AG09309 (cell line): Measurements from ENCODE around the gene DNAJB1.

Source experiments
- DNase-seq: peaks from one replicate; pipeline ENCODE4 v3.0.0-alpha.2; 2010; ENCODE audit warnings: low read depth
- H3K4me3 ChIP-seq: 2 replicates; pipeline ENCODE4 v1.5.1; 2011; ENCODE audit warnings: mild to moderate bottlenecking, low read depth, low read length, moderate library complexity; ENCODE audit not compliant: control insufficient read depth
- TF ChIP-seq, protein P1 (sequence below): IDR thresholded peaks from 2 replicates; pipeline ENCODE4 v1.5.1; 2011; ENCODE audit warnings: mild to moderate bottlenecking, low read depth, low read length, inconsistent platforms; ENCODE audit not compliant: insufficient read depth, control insufficient read depth; ENCODE audit errors: missing control alignments

Gene DNAJB1

DNA sequence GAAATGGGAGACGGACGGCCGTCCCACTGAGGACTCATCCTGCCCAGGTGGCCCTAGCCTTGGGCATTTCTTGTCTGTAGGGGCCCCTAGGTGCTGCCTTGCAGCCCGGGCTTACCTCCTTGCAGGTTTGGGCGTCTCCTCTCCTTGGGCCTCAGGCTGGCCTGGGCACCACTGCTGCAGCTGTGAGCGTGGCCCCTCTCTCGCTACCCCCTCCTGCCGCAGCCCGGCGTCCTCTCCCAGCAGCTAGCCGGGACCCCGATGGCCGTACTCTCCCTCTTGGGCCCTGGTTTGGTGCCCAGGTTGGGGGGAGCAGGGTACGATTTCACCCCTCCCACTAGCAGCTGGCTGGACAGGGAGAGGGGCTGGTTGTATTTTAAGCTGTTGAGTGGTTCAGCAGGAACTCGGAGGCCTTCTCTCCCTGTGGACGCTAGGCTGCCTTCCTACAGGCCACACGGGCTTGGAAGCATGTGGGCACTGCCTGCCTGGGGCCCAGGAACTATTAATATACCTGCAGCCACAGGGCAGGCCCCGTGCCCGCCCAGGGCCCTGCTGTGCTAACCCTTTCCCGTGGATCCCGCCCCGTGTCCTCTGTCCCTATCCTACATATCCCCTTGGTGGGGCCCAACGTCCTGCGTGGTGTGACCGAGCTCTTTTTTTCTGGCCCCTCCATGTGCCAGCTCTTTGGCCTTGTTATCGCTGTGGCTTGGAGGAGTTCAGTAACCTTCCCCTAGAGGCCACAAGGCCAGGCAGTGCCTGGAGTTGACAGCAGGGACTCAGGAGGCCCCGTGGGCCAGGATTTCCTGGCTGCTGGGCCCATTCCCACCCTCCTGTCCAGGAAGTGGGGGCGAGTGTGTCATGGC is 41.9 kb upstream of the DNAJB1 start:
- no peak for DNase-seq
- H3K4me3 ChIP-seq: no peak overlapping the region
- TF ChIP-seq, protein P1, sequence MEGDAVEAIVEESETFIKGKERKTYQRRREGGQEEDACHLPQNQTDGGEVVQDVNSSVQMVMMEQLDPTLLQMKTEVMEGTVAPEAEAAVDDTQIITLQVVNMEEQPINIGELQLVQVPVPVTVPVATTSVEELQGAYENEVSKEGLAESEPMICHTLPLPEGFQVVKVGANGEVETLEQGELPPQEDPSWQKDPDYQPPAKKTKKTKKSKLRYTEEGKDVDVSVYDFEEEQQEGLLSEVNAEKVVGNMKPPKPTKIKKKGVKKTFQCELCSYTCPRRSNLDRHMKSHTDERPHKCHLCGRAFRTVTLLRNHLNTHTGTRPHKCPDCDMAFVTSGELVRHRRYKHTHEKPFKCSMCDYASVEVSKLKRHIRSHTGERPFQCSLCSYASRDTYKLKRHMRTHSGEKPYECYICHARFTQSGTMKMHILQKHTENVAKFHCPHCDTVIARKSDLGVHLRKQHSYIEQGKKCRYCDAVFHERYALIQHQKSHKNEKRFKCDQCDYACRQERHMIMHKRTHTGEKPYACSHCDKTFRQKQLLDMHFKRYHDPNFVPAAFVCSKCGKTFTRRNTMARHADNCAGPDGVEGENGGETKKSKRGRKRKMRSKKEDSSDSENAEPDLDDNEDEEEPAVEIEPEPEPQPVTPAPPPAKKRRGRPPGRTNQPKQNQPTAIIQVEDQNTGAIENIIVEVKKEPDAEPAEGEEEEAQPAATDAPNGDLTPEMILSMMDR: no peak

DNA sequence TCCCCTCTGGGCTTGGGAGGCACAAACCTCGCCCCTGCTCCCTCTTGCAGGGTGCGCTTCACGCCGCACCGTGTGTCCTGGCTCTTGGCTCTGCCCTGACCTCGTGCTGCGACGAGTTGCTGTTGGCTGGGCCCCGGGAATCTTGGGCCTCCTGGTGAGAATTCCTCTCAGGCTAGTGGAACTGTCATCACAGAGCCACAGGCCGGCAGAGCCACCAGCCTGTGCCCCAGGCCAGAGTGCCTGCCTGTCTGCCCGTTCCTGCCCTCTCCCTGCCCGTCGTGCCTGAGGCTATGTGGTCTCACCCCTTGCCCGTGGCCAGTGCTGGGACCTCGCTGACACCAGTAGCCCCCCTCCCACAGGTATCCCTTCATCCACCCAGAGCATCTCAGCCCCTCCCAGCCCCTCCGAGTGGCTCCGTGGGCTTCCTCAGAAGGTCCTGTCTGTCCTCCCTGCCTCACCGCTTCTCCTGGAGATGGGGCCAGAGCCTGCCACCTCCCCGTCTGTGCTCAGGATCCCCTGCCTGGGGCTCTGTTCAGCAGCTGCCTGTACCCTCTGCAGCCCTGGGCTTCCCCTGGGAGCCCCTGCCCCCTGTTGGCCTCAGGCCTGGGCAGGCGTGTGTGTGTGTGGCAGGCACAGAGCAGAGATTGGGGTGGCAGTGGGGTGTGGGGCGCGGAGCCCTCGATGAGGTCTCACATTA is 40.3 kb upstream of the DNAJB1 start:
- H3K4me3 ChIP-seq: no peak overlapping the region
- DNase-seq: no peak
- TF ChIP-seq, protein P1: no peak

DNA sequence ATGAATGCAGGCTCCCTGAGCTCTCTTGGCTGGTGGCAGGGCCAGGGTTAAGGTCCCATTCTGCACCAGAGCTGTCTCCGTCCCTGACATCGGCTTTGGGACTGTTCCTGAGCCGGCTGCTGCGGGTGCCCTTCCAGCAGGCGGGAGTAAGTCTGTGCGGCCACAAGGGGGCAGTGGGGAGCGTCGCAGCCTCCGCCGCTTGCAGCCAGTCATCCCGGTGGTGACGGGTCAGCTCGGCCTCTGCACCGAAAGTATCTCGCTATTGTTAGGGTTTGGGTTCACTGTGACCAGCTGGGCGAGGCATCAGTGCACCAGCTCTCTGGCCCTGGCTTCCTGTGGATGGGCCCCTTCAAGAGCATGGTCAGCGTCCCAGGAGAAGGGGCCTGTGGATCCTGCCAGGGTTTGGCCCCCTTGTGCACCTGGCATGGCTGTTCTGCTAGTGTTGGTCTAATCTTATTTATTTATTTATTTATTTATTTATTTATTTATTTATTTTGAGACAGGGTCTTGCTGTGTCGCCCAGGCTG is 38.5 kb upstream of the DNAJB1 start:
- H3K4me3 ChIP-seq: no peak overlapping the region
- TF ChIP-seq, protein P1: peak; percentile 98
- DNase-seq: no peak

DNA sequence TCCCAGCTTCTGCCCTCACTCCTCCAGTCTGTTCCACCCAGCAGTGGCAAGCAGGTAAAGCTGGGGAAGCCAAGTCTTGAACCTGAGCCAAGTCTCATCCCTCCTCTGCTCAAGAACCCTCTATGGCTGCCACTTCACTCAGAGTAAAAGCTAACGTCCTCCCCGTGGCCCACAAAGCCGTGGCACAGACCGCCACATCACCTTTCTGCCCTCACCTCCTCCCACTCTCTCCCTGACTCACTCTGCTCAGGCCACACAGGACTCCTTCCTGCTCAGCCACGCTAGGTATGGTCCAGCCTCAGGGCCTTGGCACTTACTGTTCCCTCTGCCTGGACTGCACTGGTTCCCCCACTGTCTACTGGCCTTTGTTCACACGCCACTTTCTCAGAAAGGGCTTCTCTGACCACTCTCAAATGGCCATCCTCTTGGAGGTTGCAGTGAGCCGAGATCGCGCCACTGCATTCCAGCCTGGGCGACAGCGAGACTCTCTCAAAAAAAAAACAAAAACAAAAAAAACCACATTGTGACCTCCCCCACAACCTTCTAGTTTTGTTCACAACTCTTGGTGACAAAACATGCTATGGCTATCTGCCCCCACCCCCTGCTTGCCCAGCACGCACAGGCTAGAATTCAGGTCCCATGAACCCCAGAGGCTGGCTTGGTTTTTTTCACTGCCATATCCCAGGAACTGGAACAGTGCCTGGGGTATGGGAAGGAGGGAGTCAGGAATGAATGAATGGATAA is 37.9 kb upstream of the DNAJB1 start:
- no peak overlapping the region for H3K4me3 ChIP-seq

DNA sequence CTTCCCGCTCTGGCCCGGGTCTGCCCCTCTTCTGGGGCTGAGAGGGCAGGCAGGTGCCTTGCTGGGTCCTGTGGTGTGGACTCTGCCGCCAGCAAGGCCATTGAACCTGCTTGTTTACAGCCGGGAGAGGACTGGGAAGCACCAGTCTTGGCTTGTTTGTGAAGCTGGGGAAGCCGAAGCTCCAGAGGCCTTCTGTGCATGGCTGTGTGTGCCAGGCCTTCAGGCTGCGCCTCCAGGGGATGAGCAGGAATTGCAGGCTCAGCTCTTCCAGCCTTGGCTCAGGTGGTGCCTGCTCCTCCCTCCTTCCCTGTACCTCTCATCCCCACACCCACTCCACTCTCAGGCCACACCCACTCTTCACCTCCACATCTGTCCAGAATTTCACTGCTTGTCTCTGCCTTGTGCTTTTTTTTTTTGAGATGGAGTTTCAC is 36.2 kb upstream of the DNAJB1 start:
- no peak overlapping the region for H3K4me3 ChIP-seq
- DNase-seq: no peak
- TF ChIP-seq, protein P1: no peak

More for the DNA sequence above, 37.9 kb upstream of the DNAJB1 start:
- TF ChIP-seq, protein P1: no peak
- DNase-seq: no peak

DNA sequence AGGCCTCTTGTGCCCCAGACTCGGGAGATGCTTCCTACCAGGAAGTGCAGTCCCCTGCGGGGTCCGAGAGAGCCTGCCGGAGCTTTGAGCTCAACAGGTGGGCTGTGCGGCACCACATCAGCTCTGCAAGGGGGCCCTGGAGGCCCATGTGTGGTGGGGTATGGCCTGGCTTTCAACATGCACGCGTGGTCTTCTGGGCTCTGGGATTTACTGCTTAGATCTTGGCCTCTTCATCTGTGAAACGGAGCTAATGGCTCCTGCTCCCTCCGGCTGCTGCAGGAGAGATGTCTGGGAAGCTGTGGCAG is 35.7 kb upstream of the DNAJB1 start:
- H3K4me3 ChIP-seq: no peak overlapping the region
- no peak for DNase-seq
- TF ChIP-seq, protein P1: no peak
